ENCODE data around the gene PSG11.
"Not testable (repeated sequence)": the region's sequence is repeated elsewhere in the genome, so short reads cannot be mapped to it uniquely, and the experiment has no call there.

Gene PSG11

GRCh38 chr19:43026369-43026768, at the start of gene PSG11:
PSG11 (minus strand) TSS chr19:43026469; CDS start chr19:43026372, 97 bp downstream.
- not testable (repeated sequence) for DNase-seq

- DNase-seq = not testable (repeated sequence)
Observed at GRCh38 chr19:43062418-43062817, 36.1 kb upstream of the PSG11 start.

- peak; percentile 44 for DNase-seq
Observed at GRCh38 chr19:43061326-43061725, 35.1 kb upstream of the PSG11 start.

GRCh38 chr19:43060254-43060653, 34.0 kb upstream of the PSG11 start:
- DNase-seq = peak; percentile 61

GRCh38 chr19:43059482-43059881, 33.2 kb upstream of the PSG11 start:
- not testable (repeated sequence) for DNase-seq

GRCh38 chr19:43058440-43058839, 32.2 kb upstream of the PSG11 start:
- not testable (repeated sequence) for DNase-seq

- not testable (repeated sequence) for DNase-seq
Observed at GRCh38 chr19:43047966-43048365, 21.7 kb upstream of the PSG11 start.

GRCh38 chr19:43046578-43046977, 20.3 kb upstream of the PSG11 start:
- DNase-seq = not testable (repeated sequence)

- DNase-seq = not testable (repeated sequence)
Observed at GRCh38 chr19:43043492-43044180, 17.4 kb upstream of the PSG11 start.

- DNase-seq = peak; percentile 70
Observed at GRCh38 chr19:43031645-43032044, 5.4 kb upstream of the PSG11 start.

- DNase-seq = no peak
Observed at GRCh38 chr19:43028866-43029265, 2.6 kb upstream of the PSG11 start.

- DNase-seq = not testable (repeated sequence)
Observed at GRCh38 chr19:43027985-43028384, 1.7 kb upstream of the PSG11 start.

GRCh38 chr19:43027061-43027460, 792 bp upstream of the PSG11 start:
- DNase-seq = not testable (repeated sequence)

GRCh38 chr19:43022098-43022497, 4.2 kb downstream of the PSG11 start:
- DNase-seq = peak; percentile 86

- DNase-seq = peak; percentile 86
Observed at GRCh38 chr19:43021629-43022028, 4.6 kb downstream of the PSG11 start.

GRCh38 chr19:43019588-43019987, 6.7 kb downstream of the PSG11 start:
- not testable (repeated sequence) for DNase-seq

GRCh38 chr19:43005841-43006240, 20.4 kb downstream of the PSG11 start:
- DNase-seq = not testable (repeated sequence)

GRCh38 chr19:43004846-43005245, 21.4 kb downstream of the PSG11 start:
- DNase-seq = not testable (repeated sequence)

- not testable (repeated sequence) for DNase-seq
Observed at GRCh38 chr19:43003634-43004033, 22.6 kb downstream of the PSG11 start.

GRCh38 chr19:43002948-43003347, 23.3 kb downstream of the PSG11 start:
- not testable (repeated sequence) for DNase-seq

GRCh38 chr19:42996161-42996560, 30.1 kb downstream of the PSG11 start:
- DNase-seq = peak; percentile 78

- peak; percentile 2 for DNase-seq
Observed at GRCh38 chr19:42992029-42992604, 34.2 kb downstream of the PSG11 start.

GRCh38 chr19:42989851-42990250, 36.4 kb downstream of the PSG11 start:
- no peak for DNase-seq

- DNase-seq = not testable (repeated sequence)
Observed at GRCh38 chr19:42989186-42989585, 37.1 kb downstream of the PSG11 start.
